Activated effector memory CD4-positive, alpha-beta T cell treated with Interleukin-2 at 50 U/mL for 16 hours (primary cell): ENCODE results near the gene CPEB4.

Experiments used
- DNase-seq: peaks from one replicate; pipeline ENCODE4 v3.0.0-alpha.2; 2020

The CPEB4 gene

DNA sequence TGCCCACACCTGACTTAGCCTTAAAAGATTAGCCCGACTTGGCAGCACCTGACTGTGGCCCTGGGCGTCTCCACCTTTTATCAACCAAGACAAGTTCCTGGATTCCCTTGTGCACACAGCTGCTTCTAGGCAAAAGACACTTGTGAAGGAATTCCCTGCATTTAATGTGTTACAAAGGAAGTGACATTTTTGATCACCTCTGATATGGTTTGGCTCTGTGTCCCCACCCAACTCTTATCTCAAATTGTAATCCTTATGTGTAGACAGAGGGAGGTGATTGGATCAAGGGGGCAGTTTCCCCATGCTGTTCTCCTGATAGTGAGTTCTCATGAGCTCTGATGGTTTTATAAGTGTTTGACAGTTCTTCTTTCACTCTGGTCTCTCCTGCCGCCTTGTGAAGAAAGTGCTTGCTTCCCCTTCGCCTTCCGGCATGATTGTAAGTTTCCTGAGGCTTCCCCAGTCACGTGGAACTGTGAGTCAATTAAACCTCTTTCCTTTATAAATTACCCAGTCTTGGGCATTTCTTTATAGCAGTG is 2.6 kb upstream of the CPEB4 start:
- DNase-seq = no peak

DNA sequence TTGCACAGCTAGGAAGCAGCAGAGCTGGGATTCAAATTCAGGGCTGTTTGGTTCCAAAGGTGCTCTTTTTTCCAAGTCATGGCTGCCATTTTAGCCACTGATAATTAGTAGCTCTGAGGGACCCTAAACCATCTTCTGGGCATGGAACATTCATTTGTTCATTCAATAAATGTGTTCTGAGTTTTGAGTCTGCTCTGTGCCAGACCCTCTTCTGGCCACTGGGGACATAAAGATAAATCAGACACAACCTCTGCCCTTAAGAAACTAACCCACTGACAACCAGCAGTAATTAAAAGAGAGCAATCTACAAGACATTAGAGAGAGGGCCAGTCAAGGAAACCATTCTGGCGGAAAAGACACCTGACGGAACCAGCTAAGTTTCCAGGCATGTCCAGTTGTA is 2.0 kb upstream of the CPEB4 start:
- DNase-seq = no peak

DNA sequence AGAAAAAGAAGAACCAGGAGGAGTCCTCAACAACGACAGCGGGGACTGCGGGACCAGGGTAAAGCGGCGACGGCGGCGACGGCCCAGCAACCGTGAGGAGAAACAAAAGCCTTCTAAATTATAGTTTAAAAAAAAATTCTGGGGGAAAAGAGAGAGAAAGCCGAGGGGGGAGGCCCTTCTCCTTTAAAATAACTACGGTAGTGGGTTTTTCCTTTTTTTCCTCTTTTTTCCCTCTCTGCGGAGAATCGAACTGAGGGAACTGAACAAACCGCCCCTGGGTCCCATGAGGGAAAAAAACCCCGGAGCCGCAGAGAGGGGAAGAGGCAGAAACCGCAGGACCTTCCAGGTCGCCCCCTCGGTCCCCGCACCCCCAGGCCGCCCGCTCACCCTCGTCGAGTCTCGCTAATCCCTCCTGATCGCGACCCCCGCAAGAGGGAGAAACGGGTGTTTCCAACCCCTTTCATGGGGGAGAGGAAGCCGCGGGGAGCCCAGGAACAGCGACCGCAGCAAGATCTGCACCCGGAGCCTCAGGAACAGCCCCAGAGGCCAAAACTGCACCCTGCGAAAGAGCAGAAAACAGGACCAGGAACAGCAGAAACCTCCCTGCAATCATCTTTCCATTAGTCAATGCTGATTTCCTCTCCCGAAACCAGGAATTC is 453 bp downstream of the CPEB4 start:
- no peak for DNase-seq

DNA sequence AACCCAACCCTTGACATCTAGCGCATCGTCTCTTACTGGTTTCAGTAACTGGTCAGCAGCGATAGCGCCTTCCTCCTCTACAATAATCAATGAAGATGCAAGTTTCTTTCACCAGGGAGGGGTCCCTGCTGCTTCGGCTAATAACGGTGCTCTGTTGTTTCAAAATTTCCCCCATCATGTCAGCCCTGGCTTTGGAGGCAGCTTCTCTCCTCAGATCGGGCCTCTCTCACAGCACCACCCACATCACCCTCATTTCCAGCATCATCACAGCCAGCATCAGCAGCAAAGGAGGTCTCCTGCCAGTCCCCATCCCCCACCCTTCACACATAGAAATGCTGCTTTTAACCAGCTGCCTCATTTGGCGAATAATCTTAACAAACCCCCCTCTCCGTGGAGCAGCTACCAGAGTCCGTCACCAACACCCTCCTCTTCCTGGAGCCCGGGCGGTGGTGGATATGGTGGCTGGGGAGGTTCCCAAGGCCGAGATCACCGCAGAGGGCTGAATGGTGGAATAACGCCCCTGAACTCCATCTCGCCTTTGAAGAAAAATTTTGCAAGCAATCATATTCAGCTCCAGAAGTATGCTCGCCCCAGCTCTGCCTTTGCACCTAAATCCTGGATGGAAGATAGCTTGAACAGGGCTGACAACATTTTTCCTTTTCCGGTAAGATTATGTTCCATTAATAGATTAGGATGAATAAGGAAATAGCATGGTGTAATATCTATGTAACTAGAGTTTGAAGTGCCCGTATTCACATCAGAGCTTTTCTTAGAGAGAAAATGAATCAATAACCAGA is 2.2 kb downstream of the CPEB4 start:
- no peak for DNase-seq

DNA sequence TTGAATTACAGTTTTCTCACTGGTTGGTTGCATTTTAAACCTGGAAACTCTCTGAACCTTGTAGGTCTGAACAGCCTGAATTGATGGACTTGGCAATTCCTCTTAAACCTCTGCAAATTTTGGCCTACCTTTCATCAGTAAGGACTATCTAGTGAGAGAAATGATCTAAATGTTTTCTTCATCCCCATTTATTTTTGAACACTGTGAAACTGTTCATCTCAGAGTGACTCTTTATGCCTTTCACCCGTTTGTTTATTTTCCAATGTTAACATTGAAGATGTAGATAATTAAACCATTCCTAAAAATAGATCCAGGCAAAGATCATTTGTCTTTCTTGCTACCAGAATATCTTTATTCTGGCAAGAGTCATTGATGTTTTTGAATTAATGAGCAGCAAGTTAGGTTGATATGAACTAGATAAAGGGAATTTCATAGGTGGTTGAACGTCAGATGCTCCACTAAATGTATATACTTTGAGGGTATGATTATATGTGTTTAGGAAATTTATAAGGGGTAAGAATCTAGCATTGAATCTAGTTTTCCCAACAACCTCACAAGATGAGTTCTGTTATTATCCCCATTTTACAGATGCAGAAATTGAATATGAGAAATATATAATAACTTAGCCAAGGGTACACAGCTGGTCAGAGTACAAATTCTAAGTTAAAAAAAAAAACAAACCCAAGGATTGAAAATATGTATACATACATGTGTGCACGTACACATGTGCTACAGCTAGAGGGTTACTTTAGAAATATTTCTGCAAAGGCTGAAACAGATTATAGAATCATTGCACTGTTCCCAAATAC is 3.4 kb downstream of the CPEB4 start:
- no peak for DNase-seq

DNA sequence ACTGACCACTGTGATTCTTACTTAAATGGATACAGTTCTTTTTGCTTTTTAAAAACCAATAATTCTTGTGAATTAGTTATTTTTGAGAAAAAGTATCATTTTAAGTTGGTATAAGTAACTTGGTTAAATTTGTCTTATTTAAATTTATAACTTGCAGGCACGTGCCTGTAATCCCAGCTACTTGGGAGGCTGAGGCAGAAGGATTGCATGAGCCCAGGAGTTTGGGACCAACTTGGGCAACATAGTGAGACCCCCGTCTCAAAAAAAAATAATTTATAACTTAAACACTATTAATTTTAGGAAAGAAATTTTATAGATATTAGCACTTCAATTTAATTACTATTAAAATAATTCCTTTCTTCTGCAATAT is 5.0 kb downstream of the CPEB4 start:
- DNase-seq = no peak

DNA sequence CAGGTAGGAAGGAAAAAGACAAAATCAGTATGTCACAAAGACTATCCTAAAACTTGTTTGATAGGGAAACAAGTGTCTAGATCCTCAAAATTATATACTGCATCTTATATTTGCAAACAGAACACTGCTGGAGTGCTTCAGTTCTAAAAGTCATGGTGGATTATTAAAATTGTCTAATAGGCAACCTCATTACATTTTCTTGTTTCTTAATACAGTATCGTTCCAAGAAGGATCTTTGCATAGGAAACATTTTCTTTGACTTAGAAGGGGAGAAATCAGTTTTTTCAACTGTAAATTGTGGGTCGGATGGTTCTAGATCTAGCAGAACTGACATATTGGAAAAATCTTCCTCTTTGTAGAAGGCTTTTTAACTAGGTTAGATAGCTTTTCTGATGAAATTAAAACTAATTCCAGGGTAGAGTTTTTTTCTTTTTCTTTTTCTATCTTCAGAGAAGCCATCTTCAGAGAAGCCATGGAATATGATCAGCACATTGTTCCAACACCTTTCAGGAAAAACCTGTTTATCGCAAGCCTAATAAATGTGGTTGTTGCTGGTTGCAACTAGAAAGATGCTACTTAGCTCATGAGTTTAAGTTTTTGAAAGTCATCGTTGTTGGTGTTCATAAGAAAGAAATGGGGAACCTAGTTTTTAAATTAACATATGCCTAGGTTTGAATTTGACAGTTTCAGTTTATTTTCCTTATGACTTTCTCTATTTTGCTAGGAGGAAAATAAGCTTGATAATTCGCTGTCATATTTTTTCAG is 7.4 kb downstream of the CPEB4 start:
- no peak for DNase-seq

DNA sequence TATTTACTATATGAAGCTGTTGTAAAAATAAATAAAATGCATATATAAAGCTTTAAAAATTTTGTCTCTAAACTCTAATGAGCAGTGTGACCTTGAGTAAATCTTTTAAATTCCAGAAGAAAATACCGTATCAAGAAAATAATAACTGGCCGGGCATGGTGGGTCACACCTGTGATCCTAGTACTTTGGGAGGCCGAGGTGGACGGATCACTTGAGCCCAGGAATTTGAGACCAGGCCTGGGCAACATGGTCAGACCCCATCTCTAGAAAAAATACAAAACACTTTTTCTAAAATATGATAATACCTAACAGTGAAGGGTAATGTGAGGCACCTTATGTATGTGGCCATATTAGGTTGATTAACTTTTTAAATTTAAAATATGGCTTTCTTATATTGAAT is 8.5 kb downstream of the CPEB4 start:
- DNase-seq = no peak

DNA sequence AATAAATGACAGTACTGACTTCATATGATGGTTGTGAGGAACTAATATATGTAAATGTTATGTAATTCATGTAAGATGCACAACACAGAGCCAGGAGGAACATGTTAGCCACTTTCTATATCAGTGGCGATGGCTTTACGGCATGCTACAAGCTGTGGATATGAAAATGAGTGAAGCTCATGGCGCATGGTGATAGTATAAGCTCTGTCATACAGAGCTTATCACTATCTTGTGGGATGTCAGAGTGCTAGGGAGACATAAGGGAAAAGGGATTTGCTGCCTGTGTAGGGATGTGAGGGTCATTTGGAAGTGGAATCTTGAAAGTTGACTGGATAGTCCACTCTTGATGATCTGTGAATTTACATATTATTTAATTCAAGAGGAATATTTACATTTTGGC is 13.6 kb downstream of the CPEB4 start:
- no peak for DNase-seq

DNA sequence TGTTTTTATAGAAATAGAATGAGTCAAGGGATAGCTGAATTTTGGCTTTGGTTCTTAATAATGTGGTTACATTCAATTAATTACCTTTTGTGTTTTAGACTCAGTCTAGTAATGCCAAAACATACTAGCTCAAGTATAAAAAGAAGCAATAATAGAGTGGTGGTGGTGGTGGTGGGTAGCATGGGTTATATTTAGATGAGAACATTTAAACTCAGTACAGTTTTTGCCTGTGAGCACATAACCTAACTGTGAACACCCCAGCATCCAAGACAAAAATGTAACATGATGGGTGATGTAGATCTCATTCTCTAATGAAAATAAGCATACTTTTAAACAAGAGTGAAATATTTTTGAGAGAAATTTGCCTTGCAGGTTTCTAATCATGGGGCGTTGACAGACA is 14.2 kb downstream of the CPEB4 start:
- DNase-seq = no peak

DNA sequence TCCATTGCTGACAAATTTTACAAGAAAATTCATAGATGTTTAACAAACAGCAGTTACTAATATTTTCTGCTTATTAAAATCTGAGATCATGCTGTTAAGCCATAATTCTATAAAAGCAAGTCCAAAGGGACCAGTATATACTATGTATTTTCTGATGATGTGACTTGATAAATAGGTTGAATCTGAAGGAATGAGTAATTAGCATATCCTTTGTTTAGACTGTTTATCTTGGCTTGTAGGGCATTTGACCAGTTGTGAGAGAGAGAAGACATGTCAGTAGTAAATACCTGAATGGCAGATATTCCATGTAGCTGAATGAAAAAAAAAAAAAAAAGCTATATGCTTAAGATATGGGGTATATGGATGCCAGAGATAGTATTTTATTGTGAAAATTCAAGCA is 14.6 kb downstream of the CPEB4 start:
- DNase-seq = no peak

DNA sequence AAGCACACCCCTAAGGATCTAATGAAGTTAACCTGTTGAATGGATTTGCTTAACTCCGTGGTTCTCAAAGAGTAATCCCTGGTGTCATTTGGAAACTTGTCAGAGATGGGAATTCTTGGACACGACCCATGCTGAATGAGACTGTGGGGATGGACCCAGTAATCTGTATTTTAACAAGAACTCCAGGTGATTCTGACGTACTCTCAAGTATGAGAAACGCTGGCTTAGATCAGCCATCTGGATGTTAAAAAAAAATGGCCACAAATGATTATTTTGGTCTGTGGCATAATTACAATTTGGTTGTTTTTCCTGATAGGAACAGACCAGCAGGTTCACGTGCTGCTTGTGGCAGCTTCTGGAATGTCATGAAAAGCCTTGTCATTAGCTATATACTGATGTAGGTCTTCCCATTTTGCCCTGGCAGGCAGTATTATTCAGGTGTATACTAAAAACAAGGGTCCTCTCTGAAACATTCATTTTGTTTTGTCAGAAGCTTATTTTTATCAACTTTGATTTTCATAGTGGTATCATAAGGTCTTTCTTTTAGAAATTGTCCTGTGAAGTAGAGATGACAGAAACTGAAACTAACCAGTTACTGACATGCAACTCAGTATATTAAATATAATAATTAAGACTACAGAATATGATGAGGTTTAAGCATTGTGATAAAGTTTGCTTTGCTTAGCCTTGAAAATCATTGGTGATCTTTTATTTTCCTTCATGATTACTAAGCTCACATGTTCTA is 15.4 kb downstream of the CPEB4 start:
- no peak for DNase-seq

DNA sequence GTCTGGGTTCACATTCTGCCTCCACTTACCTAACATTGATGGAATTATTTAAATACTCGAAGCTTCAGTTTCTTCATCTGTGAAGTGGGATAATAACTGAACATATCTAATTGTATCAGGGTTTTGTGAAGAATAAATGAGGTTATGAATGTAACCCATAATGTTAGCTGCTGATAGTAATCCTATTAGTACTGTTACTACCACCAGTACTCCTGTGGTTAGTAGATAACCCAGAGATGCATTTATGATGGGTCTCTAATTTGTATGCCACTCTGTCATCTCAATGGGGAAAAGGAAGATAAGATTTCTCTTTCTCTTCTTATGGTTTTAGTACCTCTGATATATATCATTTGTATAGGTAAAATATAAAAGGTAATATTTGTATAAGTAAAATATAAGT is 16.0 kb downstream of the CPEB4 start:
- no peak for DNase-seq

DNA sequence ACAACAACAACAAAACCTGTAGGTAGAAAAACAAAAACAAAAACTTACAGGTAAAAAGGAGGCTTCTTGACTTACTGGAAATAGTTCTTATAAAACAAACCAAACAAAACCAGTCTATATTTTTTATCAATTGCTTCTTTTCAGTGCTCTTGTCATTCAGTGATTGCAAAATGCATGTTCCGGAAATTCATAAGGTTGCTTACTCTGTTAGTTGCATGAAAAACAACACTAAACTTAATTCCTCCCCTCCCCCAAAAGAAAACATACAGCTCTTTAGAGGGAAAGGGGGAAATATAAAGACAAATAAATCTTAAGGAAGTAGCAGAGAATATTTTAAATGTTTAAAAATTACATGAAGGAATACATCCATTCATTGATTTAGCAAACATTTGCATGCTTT is 19.1 kb downstream of the CPEB4 start:
- DNase-seq = no peak

DNA sequence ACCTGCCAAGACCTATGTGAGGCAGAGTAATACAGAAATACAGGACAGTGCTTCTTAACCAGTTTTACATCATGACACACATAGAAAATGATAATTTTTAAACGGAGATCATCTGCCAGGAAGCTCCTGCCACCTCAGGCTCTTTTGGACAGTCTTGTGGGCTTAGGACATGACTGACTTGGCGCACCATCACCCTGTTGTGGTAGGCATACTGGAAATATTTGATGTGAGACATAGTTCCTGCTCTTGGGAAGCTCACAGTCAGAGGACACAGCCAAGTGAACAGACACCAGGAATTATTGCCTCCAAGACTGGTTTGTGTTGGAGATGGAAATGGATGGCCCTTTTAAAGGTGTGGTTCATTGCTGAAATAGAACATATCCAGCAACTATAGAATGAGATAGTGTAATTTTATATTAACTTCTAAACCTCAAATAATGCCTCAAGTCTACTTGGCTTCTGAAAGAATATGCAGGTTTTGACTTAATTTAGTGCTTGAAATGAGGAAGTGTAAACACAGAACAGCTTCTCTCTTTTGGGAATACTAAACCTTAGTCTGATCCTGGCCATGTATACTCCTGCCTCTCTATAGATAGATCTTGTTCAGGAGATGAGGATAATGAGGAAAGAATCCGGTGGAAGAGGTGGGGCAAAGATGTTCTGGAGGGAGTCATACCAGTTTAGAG is 19.7 kb downstream of the CPEB4 start:
- no peak for DNase-seq

DNA sequence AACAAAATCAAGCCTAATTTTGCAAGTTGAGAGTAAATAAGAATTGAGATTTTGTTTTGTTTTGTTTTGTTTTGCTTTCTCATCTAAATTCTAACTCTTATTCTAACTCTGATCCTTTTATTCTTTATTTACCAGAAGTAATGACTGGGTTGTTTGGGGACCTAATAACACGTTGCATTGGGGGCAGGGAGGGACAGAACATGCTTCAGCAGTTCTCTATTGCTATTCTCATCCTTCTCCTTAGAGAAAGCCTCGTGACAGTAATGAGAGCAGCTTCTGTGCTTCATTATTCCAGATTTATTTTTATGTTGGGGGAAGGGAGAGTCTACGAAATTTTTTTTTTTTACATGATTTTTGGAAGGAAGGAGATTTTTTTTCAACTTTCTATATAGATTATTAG is 21.1 kb downstream of the CPEB4 start:
- DNase-seq = no peak

DNA sequence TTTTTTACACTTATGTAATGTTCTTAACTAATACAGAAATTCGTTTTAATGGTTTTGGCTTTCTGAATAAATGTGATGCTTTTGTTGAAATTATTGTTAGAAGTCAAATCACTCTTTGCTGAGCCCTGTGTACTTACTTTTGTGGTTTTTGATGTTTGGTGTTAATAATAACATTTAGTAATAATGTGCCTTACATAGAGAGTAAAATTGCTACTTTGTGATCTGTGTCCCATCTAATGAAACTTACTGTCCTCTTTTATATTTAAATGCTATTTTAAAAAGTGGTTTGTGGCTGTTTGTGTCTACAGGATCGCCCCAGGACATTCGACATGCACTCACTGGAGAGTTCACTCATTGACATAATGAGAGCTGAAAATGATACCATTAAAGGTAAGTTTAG is 22.1 kb downstream of the CPEB4 start:
- DNase-seq = no peak

DNA sequence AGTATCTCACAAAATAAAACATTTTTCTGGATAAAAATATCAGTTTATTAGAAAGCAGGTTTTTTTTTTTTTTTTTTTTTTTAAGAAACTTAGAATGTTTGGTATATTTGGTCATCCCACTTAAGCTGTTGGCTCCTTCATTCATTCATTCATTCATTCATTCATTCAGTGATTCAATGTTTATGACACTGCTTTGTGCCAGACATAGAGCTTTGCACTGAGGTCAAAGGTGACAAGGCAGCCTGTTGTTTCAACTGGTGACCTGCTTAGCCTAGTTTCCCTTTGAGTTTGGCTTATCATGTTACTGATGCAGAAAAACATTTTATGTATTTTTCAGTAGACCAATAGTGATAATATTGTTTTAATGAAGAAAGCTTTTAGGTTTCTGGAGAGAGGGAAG is 23.5 kb downstream of the CPEB4 start:
- DNase-seq = no peak

DNA sequence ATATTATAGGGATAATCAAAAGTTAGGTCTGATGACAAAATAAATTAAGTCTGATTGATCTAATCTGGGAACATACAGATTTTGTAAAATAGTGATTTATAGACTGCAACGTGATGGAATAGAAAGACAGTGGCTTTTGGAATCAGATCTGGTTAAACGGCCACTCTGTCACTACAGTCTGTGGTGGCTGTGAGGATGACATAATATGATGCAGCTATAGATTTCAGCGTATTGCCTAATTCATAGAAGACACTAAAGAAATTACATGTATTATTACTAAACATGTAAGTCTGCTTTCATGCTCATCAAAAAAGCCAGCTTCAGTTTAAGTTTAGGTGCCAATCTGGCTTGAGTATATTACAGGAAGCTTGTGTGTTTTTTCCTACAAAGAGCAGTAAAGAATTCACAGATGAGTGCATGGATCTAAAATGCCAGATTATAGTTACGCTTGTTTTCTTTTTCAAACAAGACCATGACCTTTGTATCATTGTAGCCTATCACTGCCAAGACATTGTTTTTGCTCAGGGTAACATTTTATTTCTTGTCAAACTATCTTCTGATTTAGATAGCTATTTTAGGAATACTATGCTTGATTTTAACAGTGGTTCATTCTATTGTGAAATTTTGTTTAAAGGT is 25.7 kb downstream of the CPEB4 start:
- DNase-seq = no peak

DNA sequence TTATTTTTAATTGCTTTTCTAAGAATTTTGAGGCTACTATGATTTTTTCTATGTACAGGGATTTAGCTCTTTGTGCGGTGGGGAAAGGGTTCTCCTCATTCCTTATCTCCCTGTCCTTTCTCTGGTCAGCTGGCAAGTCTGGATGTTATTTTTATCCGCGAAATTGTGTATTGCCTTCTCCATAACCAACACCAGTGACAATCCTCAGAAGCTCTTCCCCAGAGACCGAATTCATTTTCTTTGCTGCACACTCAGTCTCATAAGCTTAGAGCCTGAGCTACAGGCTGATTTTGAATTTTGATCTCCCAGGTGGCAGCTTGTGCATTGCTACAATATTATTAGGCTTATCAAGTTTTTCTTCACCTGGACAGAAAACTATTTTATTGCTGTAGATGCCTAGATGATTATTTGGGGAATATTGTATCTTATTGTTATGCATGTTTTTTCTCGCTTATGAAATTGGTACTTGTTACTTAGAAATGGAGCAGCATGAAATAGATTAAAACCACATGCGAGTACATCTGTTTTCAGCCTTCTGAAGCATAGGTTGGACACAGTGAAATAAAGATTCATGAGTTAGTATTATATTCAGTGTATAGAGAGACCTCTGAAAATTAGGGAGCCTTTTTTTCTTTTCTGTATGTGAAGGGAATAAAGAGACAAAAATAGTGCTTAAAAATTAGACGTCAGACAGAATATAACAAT is 27.3 kb downstream of the CPEB4 start:
- DNase-seq = no peak
